ENCODE results near the gene SMAD7.

DNA sequence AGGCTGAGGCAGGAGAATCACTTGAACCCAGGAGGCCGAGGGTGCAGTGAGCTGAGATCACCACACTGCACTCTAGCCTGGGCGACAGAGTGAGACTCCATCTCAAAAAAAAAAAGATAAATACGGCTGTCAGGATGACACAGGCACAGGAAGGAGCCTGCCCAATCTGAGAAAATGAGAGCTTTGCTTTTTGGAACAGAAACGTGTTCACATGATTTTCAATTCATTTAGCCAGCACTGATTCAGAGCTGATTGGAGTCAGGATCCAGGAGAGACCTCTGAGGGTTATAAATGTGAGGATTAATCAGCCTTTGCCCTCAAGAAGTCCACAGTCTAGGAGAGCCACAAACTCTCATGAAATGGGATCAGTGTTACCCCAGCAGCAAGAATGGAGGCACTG, 6.9 kb upstream of the SMAD7 start:
- TF ChIP-seq, protein P1, sequence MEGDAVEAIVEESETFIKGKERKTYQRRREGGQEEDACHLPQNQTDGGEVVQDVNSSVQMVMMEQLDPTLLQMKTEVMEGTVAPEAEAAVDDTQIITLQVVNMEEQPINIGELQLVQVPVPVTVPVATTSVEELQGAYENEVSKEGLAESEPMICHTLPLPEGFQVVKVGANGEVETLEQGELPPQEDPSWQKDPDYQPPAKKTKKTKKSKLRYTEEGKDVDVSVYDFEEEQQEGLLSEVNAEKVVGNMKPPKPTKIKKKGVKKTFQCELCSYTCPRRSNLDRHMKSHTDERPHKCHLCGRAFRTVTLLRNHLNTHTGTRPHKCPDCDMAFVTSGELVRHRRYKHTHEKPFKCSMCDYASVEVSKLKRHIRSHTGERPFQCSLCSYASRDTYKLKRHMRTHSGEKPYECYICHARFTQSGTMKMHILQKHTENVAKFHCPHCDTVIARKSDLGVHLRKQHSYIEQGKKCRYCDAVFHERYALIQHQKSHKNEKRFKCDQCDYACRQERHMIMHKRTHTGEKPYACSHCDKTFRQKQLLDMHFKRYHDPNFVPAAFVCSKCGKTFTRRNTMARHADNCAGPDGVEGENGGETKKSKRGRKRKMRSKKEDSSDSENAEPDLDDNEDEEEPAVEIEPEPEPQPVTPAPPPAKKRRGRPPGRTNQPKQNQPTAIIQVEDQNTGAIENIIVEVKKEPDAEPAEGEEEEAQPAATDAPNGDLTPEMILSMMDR (IDR thresholded peaks at IDR 0.05 in 2 of 3, conservative IDR thresholded peaks at IDR 0.05 in 1 of 3; ENCODE audit: control insufficient read depth in 2 of 3, extremely low read depth in 1 of 3, insufficient read depth in 1 of 3, low read depth in 3 of 3, low read length in 3 of 3): no peak
- TF ChIP-seq POLR2AphosphoS5 (IDR thresholded peaks at IDR 0.05; ENCODE audit: low read length): no peak
- TF ChIP-seq SUZ12 (IDR thresholded peaks at IDR 0.05; ENCODE audit: unreplicated experiment): no peak
- no peak for TF ChIP-seq BHLHE40 (IDR thresholded peaks at IDR 0.05; ENCODE audit: borderline replicate concordance in 1 of 2, low read depth in 2 of 2, low read length in 1 of 2)
- no peak for TF ChIP-seq ZBTB40 (IDR thresholded peaks at IDR 0.05; ENCODE audit: borderline replicate concordance)
- TF ChIP-seq RAD21 (IDR thresholded peaks at IDR 0.05; ENCODE audit: insufficient read depth, low read depth, low read length): no peak
- no peak for TF ChIP-seq MYC (IDR thresholded peaks at IDR 0.05; ENCODE audit: insufficient read depth, insufficient read length, insufficient replicate concordance, low read length, severe bottlenecking)
- no peak for TF ChIP-seq STAT1 (conservative IDR thresholded peaks at IDR 0.05)
- no peak for TF ChIP-seq NR2C2 (IDR thresholded peaks at IDR 0.05; ENCODE audit: borderline replicate concordance, control insufficient read depth, insufficient read length, low read depth)
- no peak for TF ChIP-seq EZH2 (IDR thresholded peaks at IDR 0.05; ENCODE audit: borderline replicate concordance, control insufficient read depth, low read depth, low read length)
- TF ChIP-seq NRF1 (conservative IDR thresholded peaks at IDR 0.05; ENCODE audit: low read depth, low read length): no peak
- no peak for TF ChIP-seq JUND (IDR thresholded peaks at IDR 0.05; ENCODE audit: low read depth, low read length)
- TF ChIP-seq, protein P2, sequence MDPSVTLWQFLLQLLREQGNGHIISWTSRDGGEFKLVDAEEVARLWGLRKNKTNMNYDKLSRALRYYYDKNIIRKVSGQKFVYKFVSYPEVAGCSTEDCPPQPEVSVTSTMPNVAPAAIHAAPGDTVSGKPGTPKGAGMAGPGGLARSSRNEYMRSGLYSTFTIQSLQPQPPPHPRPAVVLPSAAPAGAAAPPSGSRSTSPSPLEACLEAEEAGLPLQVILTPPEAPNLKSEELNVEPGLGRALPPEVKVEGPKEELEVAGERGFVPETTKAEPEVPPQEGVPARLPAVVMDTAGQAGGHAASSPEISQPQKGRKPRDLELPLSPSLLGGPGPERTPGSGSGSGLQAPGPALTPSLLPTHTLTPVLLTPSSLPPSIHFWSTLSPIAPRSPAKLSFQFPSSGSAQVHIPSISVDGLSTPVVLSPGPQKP (IDR thresholded peaks at IDR 0.05; ENCODE audit: low read depth, low read length): no peak
